Measurements from ENCODE around the gene SPTBN4.

DNA sequence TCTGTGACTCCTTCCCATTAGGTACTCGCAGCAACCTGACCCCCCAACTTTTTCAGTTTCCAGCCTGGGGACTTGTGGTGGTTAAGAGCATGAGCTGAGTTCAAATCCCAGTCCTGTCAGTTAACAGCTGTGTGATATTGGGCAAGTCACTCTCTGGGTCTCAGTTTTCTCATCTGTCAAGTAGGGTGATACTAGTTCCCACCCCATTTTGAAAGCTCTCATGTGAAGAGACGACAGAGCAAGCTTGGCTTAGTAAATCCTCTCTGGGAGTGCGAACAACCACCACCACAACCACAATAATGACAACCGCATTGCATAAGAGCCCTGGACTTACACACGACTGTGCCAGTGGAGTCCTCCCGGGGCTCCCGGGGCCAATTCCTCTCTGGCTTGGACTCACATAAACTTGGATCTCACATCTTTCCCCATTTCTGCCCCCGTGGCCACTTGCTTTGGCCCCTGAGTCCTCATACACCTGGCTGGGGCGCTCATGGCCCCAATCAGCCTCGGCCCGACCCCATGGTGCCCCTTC, 1.7 kb upstream of the SPTBN4 start:
- TF ChIP-seq, protein P1, sequence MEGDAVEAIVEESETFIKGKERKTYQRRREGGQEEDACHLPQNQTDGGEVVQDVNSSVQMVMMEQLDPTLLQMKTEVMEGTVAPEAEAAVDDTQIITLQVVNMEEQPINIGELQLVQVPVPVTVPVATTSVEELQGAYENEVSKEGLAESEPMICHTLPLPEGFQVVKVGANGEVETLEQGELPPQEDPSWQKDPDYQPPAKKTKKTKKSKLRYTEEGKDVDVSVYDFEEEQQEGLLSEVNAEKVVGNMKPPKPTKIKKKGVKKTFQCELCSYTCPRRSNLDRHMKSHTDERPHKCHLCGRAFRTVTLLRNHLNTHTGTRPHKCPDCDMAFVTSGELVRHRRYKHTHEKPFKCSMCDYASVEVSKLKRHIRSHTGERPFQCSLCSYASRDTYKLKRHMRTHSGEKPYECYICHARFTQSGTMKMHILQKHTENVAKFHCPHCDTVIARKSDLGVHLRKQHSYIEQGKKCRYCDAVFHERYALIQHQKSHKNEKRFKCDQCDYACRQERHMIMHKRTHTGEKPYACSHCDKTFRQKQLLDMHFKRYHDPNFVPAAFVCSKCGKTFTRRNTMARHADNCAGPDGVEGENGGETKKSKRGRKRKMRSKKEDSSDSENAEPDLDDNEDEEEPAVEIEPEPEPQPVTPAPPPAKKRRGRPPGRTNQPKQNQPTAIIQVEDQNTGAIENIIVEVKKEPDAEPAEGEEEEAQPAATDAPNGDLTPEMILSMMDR (IDR thresholded peaks at IDR 0.05) = no peak
- TF ChIP-seq EZH2 (IDR thresholded peaks at IDR 0.05; ENCODE audit: borderline replicate concordance, insufficient read depth, low read depth, low read length, poor library complexity, severe bottlenecking) = no peak

All from B cell (primary cell).